ENCODE data around the gene TEX50.
"Not testable (repeated sequence)": the region's sequence is repeated elsewhere in the genome, so short reads cannot be mapped to it uniquely, and the experiment has no call there.

DNA sequence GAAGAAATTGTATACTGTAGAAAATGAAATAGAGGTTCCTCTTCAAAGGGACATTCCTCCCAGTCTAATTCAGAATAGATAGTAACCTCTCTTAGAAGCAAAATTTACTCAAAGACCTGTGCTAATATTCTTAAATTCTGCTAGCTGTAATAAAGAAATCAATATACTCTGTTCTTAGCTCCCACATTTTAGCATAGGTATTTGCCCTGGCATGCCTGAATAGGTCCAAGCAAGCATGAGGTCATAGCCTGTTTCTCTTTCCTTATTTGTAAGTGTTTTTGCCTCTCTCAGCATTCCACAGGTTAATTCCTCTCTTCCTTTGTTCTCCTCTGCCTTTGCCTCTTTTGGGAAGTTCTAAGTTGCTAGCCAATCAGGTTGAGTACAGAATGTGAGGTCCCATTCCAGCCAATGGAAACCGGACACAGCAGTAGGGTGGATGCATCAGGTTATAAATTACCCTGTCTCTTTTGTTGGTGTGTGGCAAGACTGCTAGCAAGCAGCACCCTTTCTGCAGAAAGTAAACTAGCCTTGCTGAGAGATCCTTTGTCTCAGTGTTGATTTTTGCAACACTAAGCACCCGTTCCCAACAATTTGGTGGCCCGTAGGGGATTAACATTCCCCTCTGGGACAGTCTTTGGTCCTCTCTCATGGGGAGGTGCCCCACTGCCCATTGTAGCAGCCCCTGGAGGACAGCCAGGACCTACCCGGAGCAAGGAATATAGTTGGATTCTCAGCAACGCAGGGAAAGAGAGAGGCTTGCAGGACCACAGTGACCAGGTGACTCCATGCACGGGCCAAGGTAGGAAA lies 2.3 kb downstream of the TEX50 start:
- TF ChIP-seq, protein P1, sequence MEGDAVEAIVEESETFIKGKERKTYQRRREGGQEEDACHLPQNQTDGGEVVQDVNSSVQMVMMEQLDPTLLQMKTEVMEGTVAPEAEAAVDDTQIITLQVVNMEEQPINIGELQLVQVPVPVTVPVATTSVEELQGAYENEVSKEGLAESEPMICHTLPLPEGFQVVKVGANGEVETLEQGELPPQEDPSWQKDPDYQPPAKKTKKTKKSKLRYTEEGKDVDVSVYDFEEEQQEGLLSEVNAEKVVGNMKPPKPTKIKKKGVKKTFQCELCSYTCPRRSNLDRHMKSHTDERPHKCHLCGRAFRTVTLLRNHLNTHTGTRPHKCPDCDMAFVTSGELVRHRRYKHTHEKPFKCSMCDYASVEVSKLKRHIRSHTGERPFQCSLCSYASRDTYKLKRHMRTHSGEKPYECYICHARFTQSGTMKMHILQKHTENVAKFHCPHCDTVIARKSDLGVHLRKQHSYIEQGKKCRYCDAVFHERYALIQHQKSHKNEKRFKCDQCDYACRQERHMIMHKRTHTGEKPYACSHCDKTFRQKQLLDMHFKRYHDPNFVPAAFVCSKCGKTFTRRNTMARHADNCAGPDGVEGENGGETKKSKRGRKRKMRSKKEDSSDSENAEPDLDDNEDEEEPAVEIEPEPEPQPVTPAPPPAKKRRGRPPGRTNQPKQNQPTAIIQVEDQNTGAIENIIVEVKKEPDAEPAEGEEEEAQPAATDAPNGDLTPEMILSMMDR (IDR thresholded peaks at IDR 0.05) = not testable (repeated sequence)
- not testable (repeated sequence) for TF ChIP-seq NR3C1 (IDR thresholded peaks at IDR 0.05); MAFK (IDR thresholded peaks at IDR 0.05; ENCODE audit: partially characterized antibody); MYC (IDR thresholded peaks at IDR 0.05; ENCODE audit: borderline replicate concordance, low read length); HOXB13 (CRISPR knock-in tag; IDR thresholded peaks at IDR 0.05; ENCODE audit: low read depth); BHLHE40 (IDR thresholded peaks at IDR 0.05; ENCODE audit: low read depth, low read length); POLR2A (IDR thresholded peaks at IDR 0.05; ENCODE audit: low read length)

All from A549 (cell line).